Activated CD8-positive, alpha-beta T cell treated with anti-CD3 and anti-CD28 coated beads, Interleukin-2, amount 10 ng/mL, durations not matched to agents 7 days and 5 days (primary cell): ENCODE results near the gene SLC24A3. TPM values are rescaled to one million over a fixed set of nuclear protein-coding genes. Genes with fewer than 3 reads are reported as not detected.

ENCODE experiments used
- ATAC-seq: fragments of 150-1000 bp; cut with Tn5 transposase; one replicate; pipeline ENCODE4 v1.10.0; 2021; ENCODE audit warnings: moderate library complexity
- CTCF ChIA-PET: fragments of 350-600 bp; sonication (Branson Sonifier 250); formaldehyde crosslinking; loops from one replicate; lab custom pipeline; 2021; ENCODE audit warnings: antibody characterized with exemption; lab: Charles Lee
- POLR2A ChIA-PET: fragments of 350-600 bp; sonication (Branson Sonifier 250); formaldehyde crosslinking; loops from one replicate; lab custom pipeline; 2021; ENCODE audit warnings: antibody characterized with exemption; lab: Charles Lee
- DNase-seq: peaks from one replicate; pipeline ENCODE4 v3.0.0-alpha.2; 2020
- H3K27ac Mint-ChIP-seq: one replicate; pipeline ENCODE4 v1.8.0; 2021; ENCODE audit warnings: mild to moderate bottlenecking, mixed read lengths
- H3K27me3 Mint-ChIP-seq: one replicate; pipeline ENCODE4 v1.8.0; 2021; ENCODE audit warnings: low read depth, mixed read lengths
- H3K36me3 Mint-ChIP-seq: one replicate; pipeline ENCODE4 v1.8.0; 2021; ENCODE audit warnings: low read depth, mixed read lengths
- H3K4me1 Mint-ChIP-seq: one replicate; pipeline ENCODE4 v1.8.0; 2021; ENCODE audit warnings: low read depth, mixed read lengths
- H3K4me3 Mint-ChIP-seq: one replicate; pipeline ENCODE4 v1.8.0; 2021; ENCODE audit warnings: mild to moderate bottlenecking, mixed read lengths
- H3K9me3 Mint-ChIP-seq: one replicate; pipeline ENCODE4 v1.8.0; 2022; ENCODE audit warnings: mixed read lengths; ENCODE audit not compliant: insufficient read depth
- total RNA-seq, 2 experiments: library from RNA; stranded (reverse); gene quantifications; one replicate each; pipeline ENCODE4 v1.2.3, GENCODE V29; 2021

Gene SLC24A3
- total RNA-seq, 2 experiments from 2014 or later: not detected

- no peak overlapping the region for H3K27ac Mint-ChIP-seq
- ChIA-PET POLR2A (no interaction called here), CTCF (no interaction called here)
- H3K27me3 Mint-ChIP-seq: no peaks in the 10 kb centered on the region
- DNase-seq (no peak), ATAC-seq (no peak)
- H3K4me3 Mint-ChIP-seq: no peak overlapping the region
- H3K36me3 Mint-ChIP-seq: no peaks in the 10 kb centered on the region
- H3K9me3 Mint-ChIP-seq: no peaks in the 10 kb centered on the region
- no peaks in the 10 kb centered on the region for H3K4me1 Mint-ChIP-seq
Measured at GRCh38 chr20:19737025-19737424, 524.6 kb downstream of the SLC24A3 start.

- Mint-ChIP-seq H3K4me1 (no peaks in the 10 kb centered on the region), H3K4me3 (no peak overlapping the region), H3K27me3 (no peaks in the 10 kb centered on the region), H3K27ac (no peak overlapping the region), H3K36me3 (no peaks in the 10 kb centered on the region), H3K9me3 (no peaks in the 10 kb centered on the region)
- POLR2A ChIA-PET: no interaction called here
- no peak for ATAC-seq
- no peak for DNase-seq
- CTCF ChIA-PET: no interaction called here
Measured at GRCh38 chr20:19738951-19739350, 526.5 kb downstream of the SLC24A3 start.

- Mint-ChIP-seq H3K27ac (no peak overlapping the region), H3K36me3 (no peaks in the 10 kb centered on the region), H3K4me1 (no peaks in the 10 kb centered on the region), H3K27me3 (no peaks in the 10 kb centered on the region), H3K4me3 (no peak overlapping the region), H3K9me3 (no peaks in the 10 kb centered on the region)
- DNase-seq (no peak), ATAC-seq (no peak)
- ChIA-PET CTCF (no interaction called here), POLR2A (no interaction called here)
Measured at GRCh38 chr20:19739351-19739750, 526.9 kb downstream of the SLC24A3 start.

GRCh38 chr20:19740512-19740911, 528.1 kb downstream of the SLC24A3 start:
- no peaks in the 10 kb centered on the region for H3K4me1 Mint-ChIP-seq
- CTCF ChIA-PET: no interaction called here
- no peak overlapping the region for H3K27ac Mint-ChIP-seq
- H3K36me3 Mint-ChIP-seq: no peaks in the 10 kb centered on the region
- no peak for ATAC-seq
- no peaks in the 10 kb centered on the region for H3K27me3 Mint-ChIP-seq
- no peaks in the 10 kb centered on the region for H3K9me3 Mint-ChIP-seq
- POLR2A ChIA-PET: no interaction called here
- DNase-seq: no peak
- no peak overlapping the region for H3K4me3 Mint-ChIP-seq

DNA sequence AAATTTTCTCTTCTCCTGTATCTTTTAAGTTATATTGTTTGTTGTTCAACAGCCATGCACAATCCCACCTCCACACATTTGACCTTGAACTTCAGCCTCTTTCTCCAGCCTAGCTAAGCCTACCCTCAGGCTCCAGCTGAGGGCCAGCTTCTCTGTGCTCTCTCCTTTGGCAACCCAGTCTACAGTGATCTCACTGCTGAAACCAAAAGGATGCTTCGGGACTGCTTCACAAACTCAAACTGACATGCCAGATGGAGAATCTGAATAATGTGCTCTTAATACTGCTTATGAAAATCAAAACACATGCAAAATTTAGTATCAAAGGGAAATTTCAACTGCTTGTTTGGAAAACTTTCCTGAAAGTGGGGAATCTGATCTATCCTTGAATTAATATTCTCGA, 529.5 kb downstream of the SLC24A3 start:
- DNase-seq (no peak), ATAC-seq (no peak)
- no peak overlapping the region for H3K27ac Mint-ChIP-seq
- POLR2A ChIA-PET: no interaction called here
- CTCF ChIA-PET: no interaction called here
- no peaks in the 10 kb centered on the region for H3K4me1 Mint-ChIP-seq
- no peak overlapping the region for H3K4me3 Mint-ChIP-seq
- no peaks in the 10 kb centered on the region for H3K36me3 Mint-ChIP-seq
- no peaks in the 10 kb centered on the region for H3K27me3 Mint-ChIP-seq
- H3K9me3 Mint-ChIP-seq: no peaks in the 10 kb centered on the region

DNA sequence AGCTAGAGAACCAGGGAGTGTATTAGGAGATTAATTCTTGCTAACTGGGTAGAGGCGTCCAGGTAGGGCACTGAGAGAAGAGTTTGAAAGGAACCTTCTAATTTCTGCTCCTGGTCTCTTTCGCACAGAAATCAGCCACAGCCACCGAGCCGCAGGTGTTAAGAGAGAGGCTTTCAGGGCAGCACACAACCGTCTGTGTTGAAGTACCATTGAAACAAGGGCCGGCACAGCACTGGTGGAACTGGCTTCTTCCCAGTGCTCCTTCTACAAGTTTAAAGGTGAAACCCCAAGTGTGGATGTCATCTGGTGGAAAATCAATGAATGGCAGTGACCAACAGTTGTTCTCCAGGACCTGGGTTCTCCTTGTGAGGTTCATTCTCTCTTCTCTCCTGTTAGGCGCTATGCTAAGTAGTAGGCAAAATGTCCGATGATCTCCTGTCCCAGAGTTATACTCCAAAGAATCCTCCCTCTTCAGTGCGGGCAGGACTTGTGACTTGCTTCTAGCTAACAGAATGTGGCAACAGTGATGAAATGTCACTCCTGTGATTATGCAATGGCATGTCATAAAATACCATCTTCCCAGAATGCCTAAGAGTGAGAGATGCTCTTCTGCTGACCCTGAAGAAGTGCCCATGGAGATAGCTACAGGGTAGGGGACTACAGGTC, 530.7 kb downstream of the SLC24A3 start:
- Mint-ChIP-seq H3K4me1 (no peaks in the 10 kb centered on the region), H3K9me3 (no peaks in the 10 kb centered on the region), H3K36me3 (no peaks in the 10 kb centered on the region), H3K4me3 (no peak overlapping the region), H3K27me3 (no peaks in the 10 kb centered on the region), H3K27ac (no peak overlapping the region)
- ATAC-seq (no peak), DNase-seq (no peak)
- POLR2A ChIA-PET: no interaction called here
- CTCF ChIA-PET: no interaction called here

DNA sequence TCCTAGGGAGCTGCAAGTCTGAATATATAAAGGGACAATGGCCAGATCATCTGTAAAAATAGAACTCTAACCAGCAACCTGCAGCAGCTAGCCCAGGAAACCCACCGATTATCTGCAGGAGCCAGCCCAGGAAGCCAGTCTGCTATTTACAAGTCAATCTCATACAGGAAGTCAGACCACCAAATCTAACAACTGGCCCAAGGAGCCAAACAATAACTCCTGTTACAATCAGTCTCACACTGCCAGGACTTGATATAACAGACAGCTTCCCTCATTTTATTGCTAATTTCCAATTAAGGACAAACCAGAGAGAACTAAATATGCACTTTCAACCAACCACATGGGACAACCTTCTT, 531.2 kb downstream of the SLC24A3 start:
- no peak for ATAC-seq
- no peaks in the 10 kb centered on the region for H3K27me3 Mint-ChIP-seq
- no peaks in the 10 kb centered on the region for H3K9me3 Mint-ChIP-seq
- H3K36me3 Mint-ChIP-seq: no peaks in the 10 kb centered on the region
- no peak overlapping the region for H3K4me3 Mint-ChIP-seq
- no peak for DNase-seq
- no peak overlapping the region for H3K27ac Mint-ChIP-seq
- POLR2A ChIA-PET: no interaction called here
- H3K4me1 Mint-ChIP-seq: no peaks in the 10 kb centered on the region
- CTCF ChIA-PET: no interaction called here

GRCh38 chr20:19745106-19745505, 532.7 kb downstream of the SLC24A3 start:
- Mint-ChIP-seq H3K4me1 (no peaks in the 10 kb centered on the region), H3K4me3 (no peak overlapping the region), H3K27ac (no peak overlapping the region), H3K36me3 (no peaks in the 10 kb centered on the region), H3K27me3 (no peaks in the 10 kb centered on the region), H3K9me3 (no peaks in the 10 kb centered on the region)
- ChIA-PET POLR2A (no interaction called here), CTCF (no interaction called here)
- ATAC-seq (no peak), DNase-seq (no peak)

- H3K9me3 Mint-ChIP-seq: no peaks in the 10 kb centered on the region
- DNase-seq (no peak), ATAC-seq (no peak)
- H3K36me3 Mint-ChIP-seq: no peaks in the 10 kb centered on the region
- no peak overlapping the region for H3K4me3 Mint-ChIP-seq
- POLR2A ChIA-PET: no interaction called here
- H3K27me3 Mint-ChIP-seq: no peaks in the 10 kb centered on the region
- H3K27ac Mint-ChIP-seq: no peak overlapping the region
- CTCF ChIA-PET: no interaction called here
- no peaks in the 10 kb centered on the region for H3K4me1 Mint-ChIP-seq
Measured at GRCh38 chr20:19745584-19745983, 533.1 kb downstream of the SLC24A3 start.

- DNase-seq (no peak), ATAC-seq (no peak)
- H3K4me3 Mint-ChIP-seq: no peak overlapping the region
- H3K27ac Mint-ChIP-seq: no peak overlapping the region
- H3K36me3 Mint-ChIP-seq: no peaks in the 10 kb centered on the region
- no peaks in the 10 kb centered on the region for H3K27me3 Mint-ChIP-seq
- no peaks in the 10 kb centered on the region for H3K4me1 Mint-ChIP-seq
- ChIA-PET POLR2A (no interaction called here), CTCF (no interaction called here)
- H3K9me3 Mint-ChIP-seq: no peaks in the 10 kb centered on the region
Measured at GRCh38 chr20:19746396-19746795, 534.0 kb downstream of the SLC24A3 start.

- Mint-ChIP-seq H3K36me3 (no peaks in the 10 kb centered on the region), H3K9me3 (no peaks in the 10 kb centered on the region), H3K4me3 (no peak overlapping the region), H3K27me3 (no peaks in the 10 kb centered on the region), H3K27ac (no peak overlapping the region), H3K4me1 (no peaks in the 10 kb centered on the region)
- ChIA-PET POLR2A (no interaction called here), CTCF (no interaction called here)
- DNase-seq (no peak), ATAC-seq (no peak)
Measured at GRCh38 chr20:19747903-19748302, 535.5 kb downstream of the SLC24A3 start.

DNA sequence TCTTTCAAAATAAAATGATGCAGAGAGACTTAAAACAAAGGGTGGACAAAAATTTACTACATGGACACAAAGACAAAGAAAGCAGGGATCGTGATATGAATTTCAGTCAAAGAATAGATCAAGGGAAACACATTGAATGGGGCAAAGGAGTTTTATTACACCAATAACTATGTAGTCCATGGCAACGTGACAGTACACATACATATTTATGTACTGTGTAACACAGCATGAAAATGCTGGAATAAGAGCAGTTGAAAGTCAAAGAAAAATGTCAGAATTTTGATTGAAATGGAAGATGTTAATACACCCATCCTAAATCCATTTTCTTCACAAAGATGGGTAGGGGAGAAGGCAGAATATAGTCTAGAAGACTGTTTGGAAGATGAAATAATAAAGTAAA, 536.2 kb downstream of the SLC24A3 start:
- no peak overlapping the region for H3K27ac Mint-ChIP-seq
- CTCF ChIA-PET: no interaction called here

GRCh38 chr20:19749618-19750071, 537.2 kb downstream of the SLC24A3 start:
- Mint-ChIP-seq H3K36me3 (no peaks in the 10 kb centered on the region), H3K27ac (no peak overlapping the region)
- POLR2A ChIA-PET: no interaction called here

More for the DNA sequence above, 536.2 kb downstream of the SLC24A3 start:
- DNase-seq: no peak
- ATAC-seq: no peak
- H3K36me3 Mint-ChIP-seq: no peaks in the 10 kb centered on the region
- H3K4me1 Mint-ChIP-seq: no peaks in the 10 kb centered on the region
- H3K27me3 Mint-ChIP-seq: no peaks in the 10 kb centered on the region
- H3K9me3 Mint-ChIP-seq: no peaks in the 10 kb centered on the region
- POLR2A ChIA-PET: no interaction called here
- H3K4me3 Mint-ChIP-seq: no peak overlapping the region

More at GRCh38 chr20:19749618-19750071, 537.2 kb downstream of the SLC24A3 start:
- no peak for DNase-seq
- H3K4me1 Mint-ChIP-seq: no peaks in the 10 kb centered on the region
- H3K27me3 Mint-ChIP-seq: no peaks in the 10 kb centered on the region
- ATAC-seq: no peak
- no peak overlapping the region for H3K4me3 Mint-ChIP-seq
- CTCF ChIA-PET: no interaction called here
- no peaks in the 10 kb centered on the region for H3K9me3 Mint-ChIP-seq
